Embryonic facial prominence (tissue), 1 donor: Measurements from ENCODE around the gene SGCA.

Experiments
- DNase-seq: peaks from one replicate; pipeline ENCODE4 v3.0.0-alpha.2; 2016; ENCODE audit errors: extremely low spot score

The SGCA gene

GRCh38 chr17:50194140-50194933 is 28.5 kb downstream of the SGCA start:
- DNase-seq = no peak

GRCh38 chr17:50194934-50195865 is 29.4 kb downstream of the SGCA start:
- no peak for DNase-seq

GRCh38 chr17:50196036-50196435 is 30.2 kb downstream of the SGCA start:
- no peak for DNase-seq

GRCh38 chr17:50196826-50197225 is 31.0 kb downstream of the SGCA start:
- DNase-seq = no peak

GRCh38 chr17:50198026-50198669 is 32.3 kb downstream of the SGCA start:
- no peak for DNase-seq

GRCh38 chr17:50199211-50199802 is 33.5 kb downstream of the SGCA start:
- DNase-seq = no peak

GRCh38 chr17:50199803-50200456 is 34.1 kb downstream of the SGCA start:
- peak; percentile 94 for DNase-seq

GRCh38 chr17:50200457-50201275 is 34.9 kb downstream of the SGCA start:
- peak; percentile 91 for DNase-seq

GRCh38 chr17:50201276-50201854 is 35.6 kb downstream of the SGCA start, which contains the start of gene COL1A1:
TSS of gene COL1A1 (minus strand) at chr17:50201631. CDS start at chr17:50201513, 118 bp downstream.
- peak; percentile 90 for DNase-seq

GRCh38 chr17:50203086-50203485 is 37.3 kb downstream of the SGCA start:
- no peak for DNase-seq

- DNase-seq = peak; percentile 59
These were observed 38.0 kb downstream of the SGCA start for GRCh38 chr17:50203604-50204345.

GRCh38 chr17:50204431-50204830 is 38.6 kb downstream of the SGCA start:
- no peak for DNase-seq

- DNase-seq = no peak
These were observed 39.5 kb downstream of the SGCA start for GRCh38 chr17:50205111-50205962.

- no peak for DNase-seq
These were observed 40.2 kb downstream of the SGCA start for GRCh38 chr17:50205963-50206505.

- no peak for DNase-seq
These were observed 40.9 kb downstream of the SGCA start for GRCh38 chr17:50206604-50207293.

- no peak for DNase-seq
These were observed 41.5 kb downstream of the SGCA start for GRCh38 chr17:50207315-50207714.
